Urothelium cell line (cell line): Measurements from ENCODE around the gene TMEM81.

ENCODE experiments used
- DNase-seq: peaks from one replicate; pipeline ENCODE4 v3.0.0; 2011; ENCODE audit warnings: low spot score, mixed read lengths
- FAIRE-seq: peaks from 2 replicates; lab custom pipeline; 2011; peaks lifted over from hg19 to GRCh38; lab: Jason Lieb, UNC

Gene TMEM81

DNA sequence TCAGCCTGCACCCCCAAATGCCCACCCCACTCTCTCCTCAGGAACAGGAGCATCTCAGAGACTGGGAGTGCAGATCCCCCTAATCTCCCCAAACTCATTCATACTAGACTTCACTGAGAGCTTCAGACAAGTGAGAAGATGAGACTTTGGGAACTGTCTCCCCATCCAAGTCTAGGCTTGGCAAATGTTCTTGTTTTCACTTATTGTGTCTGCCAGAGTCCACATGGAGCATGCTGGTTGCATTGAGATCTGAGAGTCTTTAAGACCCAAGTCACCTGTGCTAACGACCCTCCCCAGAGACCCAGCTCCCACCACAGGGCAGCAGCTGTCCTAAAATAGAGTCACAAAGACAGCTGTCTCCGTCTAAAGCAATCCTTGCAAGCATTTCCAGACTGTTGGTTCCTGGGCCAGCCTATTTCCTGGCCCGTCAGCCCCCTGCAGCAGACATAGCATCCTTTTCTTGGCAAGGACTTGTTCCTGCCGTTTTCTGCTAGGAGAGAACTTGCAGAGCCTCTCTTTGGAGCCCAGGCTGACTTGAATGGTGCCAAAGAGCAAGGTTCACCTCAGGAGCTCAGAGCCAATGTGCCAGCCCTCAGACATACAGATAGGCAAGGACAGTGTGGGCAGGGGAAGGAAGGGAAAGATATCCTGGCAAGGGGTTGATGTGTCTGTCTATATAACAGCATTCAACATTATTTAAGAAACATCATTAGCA is 43.1 kb downstream of the TMEM81 start:
- FAIRE-seq (no peak), DNase-seq (no peak)

DNA sequence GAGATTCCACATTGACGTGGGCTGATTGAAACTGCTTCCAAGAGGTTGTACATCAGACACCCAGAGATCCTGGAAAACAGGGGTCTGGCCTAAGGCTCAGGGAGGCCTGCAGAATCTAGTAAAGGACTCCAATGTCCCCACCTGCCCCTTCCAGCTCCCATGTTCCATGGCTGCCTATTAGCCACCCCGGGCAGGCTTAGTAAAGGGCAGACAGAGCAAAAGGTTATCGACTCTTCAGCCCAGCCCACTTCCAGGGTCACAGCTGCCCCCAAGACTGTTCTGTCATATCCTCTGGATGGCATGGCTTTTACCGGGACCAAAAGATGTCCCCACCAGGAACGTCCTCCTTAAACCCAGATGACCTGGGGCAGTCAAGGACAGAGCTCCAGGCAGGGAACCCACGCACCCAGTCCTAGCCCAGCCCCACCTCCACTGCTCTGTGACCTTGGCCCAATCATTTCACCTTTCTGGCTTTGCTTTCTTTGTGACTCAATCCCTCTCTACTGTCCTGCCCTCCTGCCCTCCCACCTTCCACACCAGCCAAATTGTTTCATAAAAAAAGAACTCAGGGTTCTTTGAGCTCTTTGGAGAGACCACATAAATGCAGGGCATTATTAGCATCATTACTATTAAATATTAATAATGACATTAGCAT is 46.0 kb downstream of the TMEM81 start:
- no peak for FAIRE-seq

DNA sequence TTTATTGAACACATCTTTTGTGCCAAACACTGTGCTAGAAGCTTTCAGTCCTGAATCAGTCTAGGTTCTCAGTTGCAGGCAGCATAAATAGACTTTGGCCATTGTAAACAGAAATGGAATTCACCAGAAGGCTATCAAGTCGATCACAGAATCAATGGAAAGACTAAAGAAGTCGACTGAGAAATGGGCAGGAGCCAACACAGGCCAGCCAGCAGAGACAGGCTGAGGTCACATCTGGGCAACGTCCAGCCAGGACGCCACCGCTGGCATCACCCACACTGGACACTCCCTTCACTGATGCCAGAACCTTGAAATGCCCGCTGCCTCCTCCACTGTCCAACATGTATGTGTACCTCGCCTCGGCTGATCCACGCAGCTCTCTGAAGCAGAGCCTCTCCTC is 46.7 kb downstream of the TMEM81 start:
- no peak for DNase-seq
- no peak for FAIRE-seq

More for the DNA sequence above, 46.0 kb downstream of the TMEM81 start:
- DNase-seq = no peak
